Measurements from ENCODE around the gene KRTAP10-5. TPM values are rescaled to one million over a fixed set of nuclear protein-coding genes. Genes with fewer than 3 reads are reported as not detected.
A peak's percentile ranks its signal among the peaks of the same experiment; 100 is the strongest.

Gene KRTAP10-5
- total and polyA plus RNA-seq, 9 of the 15 experiments (the other 6 are each of a cell fraction or from before 2014, with no cell fraction given), result not detected

DNA sequence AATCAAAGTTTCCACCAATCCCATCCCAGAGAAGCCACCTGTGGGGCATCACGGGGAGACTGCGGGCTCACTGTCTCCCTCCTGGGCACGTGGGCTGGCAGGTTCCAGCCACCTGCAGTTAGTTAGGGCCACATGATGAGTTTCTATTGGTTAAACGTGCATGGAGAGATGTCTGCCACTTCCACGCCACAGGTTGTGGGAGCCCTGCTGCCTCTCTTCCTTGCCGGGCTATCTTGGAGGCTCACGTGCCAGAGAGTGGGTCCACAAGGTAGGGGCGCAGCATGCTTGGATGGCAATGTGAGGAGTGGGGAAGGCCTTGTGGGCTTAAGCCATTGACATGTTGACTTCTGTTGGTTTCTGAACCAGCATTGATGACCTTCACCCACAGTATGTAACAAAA lies 23.5 kb upstream of the KRTAP10-5 start:
- TF ChIP-seq BCOR (IDR thresholded peaks at IDR 0.05) (no peak), BHLHE40 (IDR thresholded peaks at IDR 0.05; ENCODE audit: low read length) (0 out of 2 replicates have a peak, but pooled peaks have one; percentile 14)
- Histone ChIP-seq H3K79me2 (ENCODE audit: control insufficient read depth, insufficient read depth, low read length) (no peaks in the 10 kb centered on the region), H3K9me1 (ENCODE audit: control insufficient read depth, insufficient read depth, low read length) (no peaks in the 10 kb centered on the region), H3K9ac (ENCODE audit: insufficient read depth in 1 of 2, low read depth in 2 of 2, low read length in 2 of 2) (no peak overlapping the region), H3K36me3 (ENCODE audit: control insufficient read depth, insufficient read depth, low read length) (no peaks in the 10 kb centered on the region), H3K9me3 (replicated peaks; ENCODE audit: control insufficient read depth, insufficient read depth, low read depth, low read length) (no peaks in the 10 kb centered on the region; the same call in 1 of the 2 replicates), H3K4me3 (no peak overlapping the region), H3K27ac (ENCODE audit: extremely low read depth, low read depth, low read length) (no peak overlapping the region), H3K27me3 (ENCODE audit: control insufficient read depth in 2 of 2, insufficient read depth in 2 of 2, low read length in 2 of 2) (peaks cover 9 to 43% of the 10 kb centered on the region in 2 experiments; a peak in 4 of 5 replicates), H3K4me1 (replicated peaks in 1 of 2; ENCODE audit: control insufficient read depth in 2 of 2, insufficient read depth in 2 of 2, low read length in 2 of 2) (peaks cover 0 to 16% of the 10 kb centered on the region in 2 experiments; a peak in 1 of 5 replicates), H4K20me1 (replicated peaks; ENCODE audit: control insufficient read depth, insufficient read depth, low read length) (no peaks in the 10 kb centered on the region), H2AFZ (ENCODE audit: low read depth, low read length) (no peak overlapping the region), H3K4me2 (ENCODE audit: insufficient read depth, low read length) (no peak overlapping the region)
- 0% methylated on average over 8 of the region's 8 CpGs for WGBS (ENCODE audit: insufficient coverage, low coverage, missing lambda C conversion rate)
- POLR2A ChIA-PET, result interaction anchor here (0.6 kb wide), 1 partner anchor 11 kb away, joined by 3 read pairs; no protein-coding TSS in a partner anchor
- intact Hi-C loops (cut with micrococcal nuclease), result no loop called here
- FAIRE-seq (no peak), DNase-seq (ENCODE audit: extremely low read depth in 1 of 4, low spot score in 3 of 4) (no peak), ATAC-seq (no peak)
- no TSS peak for BruUV-seq (replicated peaks)
- in situ Hi-C loops (cut with MboI), result no loop called here
- CTCF ChIA-PET (ENCODE audit: low intra/inter-chr PET ratio), result no interaction called here

DNA sequence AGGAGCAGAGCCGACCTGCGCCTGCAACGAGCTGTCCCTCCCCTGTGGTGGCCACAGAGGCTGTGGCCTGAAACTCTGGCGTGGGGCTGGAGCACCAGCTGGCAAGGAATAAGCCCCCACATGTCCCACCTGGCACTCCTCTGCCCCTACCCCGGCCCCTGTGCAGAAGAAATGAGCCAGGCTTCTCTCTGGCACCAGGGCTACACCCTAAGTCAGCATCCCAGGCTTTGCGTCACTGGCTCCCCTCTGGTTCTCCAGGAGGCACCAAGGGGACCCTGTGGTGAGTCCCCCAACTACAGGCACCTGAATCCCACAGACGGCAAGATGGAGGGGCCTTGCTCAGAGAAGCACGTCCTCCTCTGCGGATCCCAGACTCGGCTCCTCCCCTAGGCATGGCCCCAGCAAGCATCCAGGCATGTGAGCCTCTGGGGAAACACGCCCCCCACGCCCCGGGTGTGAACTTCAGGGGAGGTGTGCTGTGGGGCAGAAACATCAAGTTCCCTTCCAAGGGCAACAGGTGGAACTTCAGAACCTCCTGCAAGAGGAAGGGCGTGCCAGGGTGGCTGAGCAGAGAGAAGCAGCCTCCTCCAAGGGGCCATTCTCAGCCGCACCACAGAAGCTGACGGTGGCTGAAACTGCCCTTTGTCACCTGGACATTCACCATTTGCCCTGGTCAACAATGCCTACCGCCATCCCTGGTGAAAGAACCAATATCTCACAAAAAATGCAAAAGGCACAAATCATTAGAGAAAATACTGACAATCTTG lies 22.9 kb upstream of the KRTAP10-5 start:
- Histone ChIP-seq H3K9ac (ENCODE audit: insufficient read depth in 1 of 2, low read depth in 2 of 2, low read length in 2 of 2) (no peak overlapping the region), H3K4me2 (ENCODE audit: insufficient read depth, low read length) (no peak overlapping the region), H3K4me3 (no peak overlapping the region), H2AFZ (ENCODE audit: low read depth, low read length) (no peak overlapping the region), H3K4me1 (replicated peaks in 1 of 2; ENCODE audit: control insufficient read depth in 2 of 2, insufficient read depth in 2 of 2, low read length in 2 of 2) (peaks cover 0 to 16% of the 10 kb centered on the region in 2 experiments; a peak in 1 of 5 replicates), H3K36me3 (ENCODE audit: control insufficient read depth, insufficient read depth, low read length) (no peaks in the 10 kb centered on the region), H4K20me1 (replicated peaks; ENCODE audit: control insufficient read depth, insufficient read depth, low read length) (no peaks in the 10 kb centered on the region), H3K27ac (ENCODE audit: extremely low read depth, low read depth, low read length) (no peak overlapping the region), H3K79me2 (ENCODE audit: control insufficient read depth, insufficient read depth, low read length) (no peaks in the 10 kb centered on the region), H3K9me1 (ENCODE audit: control insufficient read depth, insufficient read depth, low read length) (no peaks in the 10 kb centered on the region), H3K27me3 (ENCODE audit: control insufficient read depth in 2 of 2, insufficient read depth in 2 of 2, low read length in 2 of 2) (peaks cover 9 to 43% of the 10 kb centered on the region in 2 experiments; a peak in 4 of 5 replicates), H3K9me3 (replicated peaks; ENCODE audit: control insufficient read depth, insufficient read depth, low read depth, low read length) (no peaks in the 10 kb centered on the region; the same call in 1 of the 2 replicates)
- no TSS peak for BruUV-seq (replicated peaks)
- CTCF ChIA-PET (ENCODE audit: low intra/inter-chr PET ratio), result no interaction called here
- TF ChIP-seq PTRF (tag; IDR thresholded peaks at IDR 0.05), result no peak
- no peak for TF ChIP-seq ZNF143 (CRISPR knock-in tag; IDR thresholded peaks at IDR 0.05)
- TF ChIP-seq, protein P1, sequence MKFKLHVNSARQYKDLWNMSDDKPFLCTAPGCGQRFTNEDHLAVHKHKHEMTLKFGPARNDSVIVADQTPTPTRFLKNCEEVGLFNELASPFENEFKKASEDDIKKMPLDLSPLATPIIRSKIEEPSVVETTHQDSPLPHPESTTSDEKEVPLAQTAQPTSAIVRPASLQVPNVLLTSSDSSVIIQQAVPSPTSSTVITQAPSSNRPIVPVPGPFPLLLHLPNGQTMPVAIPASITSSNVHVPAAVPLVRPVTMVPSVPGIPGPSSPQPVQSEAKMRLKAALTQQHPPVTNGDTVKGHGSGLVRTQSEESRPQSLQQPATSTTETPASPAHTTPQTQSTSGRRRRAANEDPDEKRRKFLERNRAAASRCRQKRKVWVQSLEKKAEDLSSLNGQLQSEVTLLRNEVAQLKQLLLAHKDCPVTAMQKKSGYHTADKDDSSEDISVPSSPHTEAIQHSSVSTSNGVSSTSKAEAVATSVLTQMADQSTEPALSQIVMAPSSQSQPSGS (CRISPR knock-in tag; IDR thresholded peaks at IDR 0.05), result no peak
- in situ Hi-C loops (cut with MboI), result no loop called here
- WGBS (ENCODE audit: insufficient coverage, low coverage, missing lambda C conversion rate), result 0% methylated on average over 17 of the region's 17 CpGs
- POLR2A ChIA-PET, result no interaction called here
- DNase-seq (ENCODE audit: extremely low read depth in 1 of 4, low spot score in 3 of 4) (no peak), ATAC-seq (no peak), FAIRE-seq (no peak)
- intact Hi-C loops (cut with micrococcal nuclease), result no loop called here
